ENCODE data around the gene BLTP1. TPM values are rescaled to one million over a fixed set of nuclear protein-coding genes. Genes with fewer than 3 reads are reported as not detected.

The BLTP1 gene
- total RNA-seq, 1 donor from 2014 or later, result 41.6 TPM

DNA sequence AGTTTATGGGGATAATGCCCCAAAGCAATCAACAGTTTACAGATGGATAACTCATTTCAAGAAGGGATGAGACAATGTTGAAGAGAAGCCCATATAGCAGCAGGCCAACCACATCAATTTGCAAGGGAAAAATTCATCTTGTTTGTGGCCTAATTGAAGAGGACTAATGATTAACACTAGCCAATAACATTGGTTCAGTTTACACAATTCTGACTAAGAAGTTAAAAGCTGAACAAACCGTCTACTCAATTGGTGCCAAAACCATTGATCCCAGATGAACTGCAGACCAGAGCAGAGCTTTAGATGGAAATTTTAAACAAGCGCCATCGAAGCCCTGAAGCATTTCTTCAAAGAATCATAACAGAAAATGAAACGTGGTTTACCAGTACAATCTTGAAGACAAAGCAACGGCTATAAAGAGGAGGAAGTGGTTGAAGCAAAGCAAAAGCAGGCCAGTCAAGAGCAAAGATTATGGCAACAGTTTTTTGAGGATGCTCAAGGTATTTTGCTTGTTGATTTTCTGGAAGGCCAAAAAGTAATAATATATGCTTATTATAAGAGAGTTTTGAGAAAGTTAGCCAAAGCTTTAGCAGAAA lies 20.5 kb upstream of the BLTP1 start:
- TF ChIP-seq, protein P1, sequence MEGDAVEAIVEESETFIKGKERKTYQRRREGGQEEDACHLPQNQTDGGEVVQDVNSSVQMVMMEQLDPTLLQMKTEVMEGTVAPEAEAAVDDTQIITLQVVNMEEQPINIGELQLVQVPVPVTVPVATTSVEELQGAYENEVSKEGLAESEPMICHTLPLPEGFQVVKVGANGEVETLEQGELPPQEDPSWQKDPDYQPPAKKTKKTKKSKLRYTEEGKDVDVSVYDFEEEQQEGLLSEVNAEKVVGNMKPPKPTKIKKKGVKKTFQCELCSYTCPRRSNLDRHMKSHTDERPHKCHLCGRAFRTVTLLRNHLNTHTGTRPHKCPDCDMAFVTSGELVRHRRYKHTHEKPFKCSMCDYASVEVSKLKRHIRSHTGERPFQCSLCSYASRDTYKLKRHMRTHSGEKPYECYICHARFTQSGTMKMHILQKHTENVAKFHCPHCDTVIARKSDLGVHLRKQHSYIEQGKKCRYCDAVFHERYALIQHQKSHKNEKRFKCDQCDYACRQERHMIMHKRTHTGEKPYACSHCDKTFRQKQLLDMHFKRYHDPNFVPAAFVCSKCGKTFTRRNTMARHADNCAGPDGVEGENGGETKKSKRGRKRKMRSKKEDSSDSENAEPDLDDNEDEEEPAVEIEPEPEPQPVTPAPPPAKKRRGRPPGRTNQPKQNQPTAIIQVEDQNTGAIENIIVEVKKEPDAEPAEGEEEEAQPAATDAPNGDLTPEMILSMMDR (IDR thresholded peaks at IDR 0.05), result no peak
- H3K27ac Mint-ChIP-seq (ENCODE audit: unreplicated experiment), result no peak overlapping the region
- no peaks in the 10 kb centered on the region for H3K4me1 Mint-ChIP-seq (ENCODE audit: unreplicated experiment)
- H3K36me3 Mint-ChIP-seq (ENCODE audit: unreplicated experiment), result no peaks in the 10 kb centered on the region
- H3K27me3 Mint-ChIP-seq (ENCODE audit: unreplicated experiment), result peaks cover 28% of the 10 kb centered on the region
- H3K4me3 Mint-ChIP-seq (ENCODE audit: unreplicated experiment), result no peak overlapping the region
- DNase-seq (ENCODE audit: extremely low spot score, unreplicated experiment), result no peak
- no peaks in the 10 kb centered on the region for H3K9me3 Mint-ChIP-seq (ENCODE audit: unreplicated experiment)

DNA sequence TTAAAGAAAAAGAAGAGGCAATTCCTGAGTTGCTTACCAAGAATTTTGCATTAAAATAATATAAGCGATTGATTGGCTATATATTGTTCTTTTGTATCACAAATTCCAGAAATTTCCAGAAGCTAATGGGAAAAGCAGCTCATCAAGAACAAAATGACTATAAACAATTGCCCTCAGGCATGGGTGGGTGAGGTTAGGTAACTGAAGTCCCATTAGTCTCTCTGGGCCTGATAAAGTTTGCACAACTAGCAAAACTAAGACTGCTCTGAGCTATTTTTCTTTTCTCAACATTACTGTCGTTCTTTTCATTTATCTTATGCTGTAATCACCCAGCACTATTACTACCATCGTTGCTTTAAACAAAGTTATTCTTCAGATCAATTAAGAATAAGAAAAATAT lies 19.2 kb upstream of the BLTP1 start:
- no peak for DNase-seq (ENCODE audit: extremely low spot score, unreplicated experiment)
- no peak overlapping the region for H3K4me3 Mint-ChIP-seq (ENCODE audit: unreplicated experiment)
- no peak overlapping the region for H3K27ac Mint-ChIP-seq (ENCODE audit: unreplicated experiment)
- H3K27me3 Mint-ChIP-seq (ENCODE audit: unreplicated experiment), result peaks cover 28% of the 10 kb centered on the region
- no peaks in the 10 kb centered on the region for H3K36me3 Mint-ChIP-seq (ENCODE audit: unreplicated experiment)
- H3K9me3 Mint-ChIP-seq (ENCODE audit: unreplicated experiment), result no peaks in the 10 kb centered on the region
- TF ChIP-seq, protein P1 (IDR thresholded peaks at IDR 0.05), result no peak
- H3K4me1 Mint-ChIP-seq (ENCODE audit: unreplicated experiment), result no peaks in the 10 kb centered on the region

DNA sequence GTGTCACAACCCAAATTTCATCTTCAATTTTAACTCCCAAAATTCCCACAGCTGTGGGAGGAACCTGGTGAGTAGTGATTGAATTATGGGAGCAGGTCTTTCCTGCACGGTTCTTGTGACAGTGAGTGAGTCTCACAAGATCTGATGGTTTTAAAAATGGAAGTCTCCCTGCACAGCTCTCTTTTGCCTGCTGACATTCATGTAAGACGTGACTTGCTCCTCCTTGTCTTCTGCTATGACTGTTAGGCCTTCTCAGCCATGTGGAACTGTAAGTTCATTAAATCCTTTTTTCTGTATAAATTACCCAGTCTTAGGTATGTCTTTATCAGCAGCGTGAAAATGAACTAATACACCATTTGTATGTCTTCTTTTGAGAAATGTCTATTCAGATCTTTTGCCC lies 13.0 kb upstream of the BLTP1 start:
- TF ChIP-seq, protein P1 (IDR thresholded peaks at IDR 0.05), result no peak
- H3K4me1 Mint-ChIP-seq (ENCODE audit: unreplicated experiment), result no peaks in the 10 kb centered on the region
- no peaks in the 10 kb centered on the region for H3K9me3 Mint-ChIP-seq (ENCODE audit: unreplicated experiment)
- H3K4me3 Mint-ChIP-seq (ENCODE audit: unreplicated experiment), result no peak overlapping the region
- peaks cover 47% of the 10 kb centered on the region for H3K27me3 Mint-ChIP-seq (ENCODE audit: unreplicated experiment)
- H3K36me3 Mint-ChIP-seq (ENCODE audit: unreplicated experiment), result no peaks in the 10 kb centered on the region
- H3K27ac Mint-ChIP-seq (ENCODE audit: unreplicated experiment), result no peak overlapping the region
- DNase-seq (ENCODE audit: extremely low spot score, unreplicated experiment), result no peak

DNA sequence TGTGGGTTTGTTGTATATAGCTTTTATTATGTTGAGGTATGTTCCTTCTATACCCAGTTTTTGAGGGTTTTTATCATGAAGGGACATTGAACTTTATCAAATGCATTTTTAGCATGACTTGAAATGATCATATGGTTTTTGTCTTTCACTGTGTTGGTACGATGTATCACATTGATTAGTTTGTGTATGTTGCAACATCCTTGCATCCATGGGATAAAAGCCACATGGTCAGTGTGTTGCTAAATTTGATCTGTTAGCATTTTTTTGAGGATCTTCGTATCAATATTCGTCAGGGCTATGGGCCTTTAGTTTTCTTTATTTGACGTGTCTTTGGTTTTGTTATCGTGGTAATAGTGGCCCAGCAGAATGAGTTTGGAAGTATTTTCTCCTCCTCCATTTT lies 11.3 kb upstream of the BLTP1 start:
- Mint-ChIP-seq H3K36me3 (ENCODE audit: unreplicated experiment) (no peaks in the 10 kb centered on the region), H3K4me3 (ENCODE audit: unreplicated experiment) (no peak overlapping the region), H3K4me1 (ENCODE audit: unreplicated experiment) (no peaks in the 10 kb centered on the region), H3K9me3 (ENCODE audit: unreplicated experiment) (no peaks in the 10 kb centered on the region), H3K27me3 (ENCODE audit: unreplicated experiment) (peaks cover 53% of the 10 kb centered on the region), H3K27ac (ENCODE audit: unreplicated experiment) (no peak overlapping the region)
- DNase-seq (ENCODE audit: extremely low spot score, unreplicated experiment), result no peak
- TF ChIP-seq, protein P1 (IDR thresholded peaks at IDR 0.05), result no peak

DNA sequence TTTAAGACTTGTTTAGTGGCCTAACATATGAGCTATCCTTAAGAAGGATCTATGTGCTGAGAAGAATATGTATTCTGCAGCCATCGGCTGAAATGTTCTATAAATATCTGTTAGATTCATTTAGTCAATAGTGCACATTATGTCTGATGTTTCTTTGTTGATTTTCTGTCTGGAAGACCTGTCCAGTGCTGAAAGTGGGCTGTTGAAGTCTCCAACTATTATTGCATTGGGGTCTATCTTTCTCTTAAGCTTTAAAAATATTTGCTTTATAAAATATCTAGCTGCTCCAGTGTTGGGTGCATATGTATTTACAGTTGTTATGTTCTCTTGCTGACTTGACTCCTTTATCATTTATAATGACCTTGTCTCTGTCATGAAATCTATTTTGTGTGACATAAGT lies 9.4 kb upstream of the BLTP1 start:
- no peak for DNase-seq (ENCODE audit: extremely low spot score, unreplicated experiment)
- H3K4me3 Mint-ChIP-seq (ENCODE audit: unreplicated experiment), result no peak overlapping the region
- TF ChIP-seq, protein P1 (IDR thresholded peaks at IDR 0.05), result no peak
- H3K4me1 Mint-ChIP-seq (ENCODE audit: unreplicated experiment), result no peaks in the 10 kb centered on the region
- H3K9me3 Mint-ChIP-seq (ENCODE audit: unreplicated experiment), result no peaks in the 10 kb centered on the region
- H3K36me3 Mint-ChIP-seq (ENCODE audit: unreplicated experiment), result no peaks in the 10 kb centered on the region
- H3K27me3 Mint-ChIP-seq (ENCODE audit: unreplicated experiment), result peaks cover 59% of the 10 kb centered on the region
- H3K27ac Mint-ChIP-seq (ENCODE audit: unreplicated experiment), result no peak overlapping the region
